HG03025 (cell line): Measurements from ENCODE around the gene WDR6.

Experiments used
- ATAC-seq: cut with Tn5 transposase; IDR thresholded peaks from one replicate; pipeline ENCODE4 v1.9.1; 2021; ENCODE audit warnings: mild to moderate bottlenecking, moderate library complexity; ENCODE audit not compliant: unreplicated experiment, low FRiP score

The WDR6 gene

DNA sequence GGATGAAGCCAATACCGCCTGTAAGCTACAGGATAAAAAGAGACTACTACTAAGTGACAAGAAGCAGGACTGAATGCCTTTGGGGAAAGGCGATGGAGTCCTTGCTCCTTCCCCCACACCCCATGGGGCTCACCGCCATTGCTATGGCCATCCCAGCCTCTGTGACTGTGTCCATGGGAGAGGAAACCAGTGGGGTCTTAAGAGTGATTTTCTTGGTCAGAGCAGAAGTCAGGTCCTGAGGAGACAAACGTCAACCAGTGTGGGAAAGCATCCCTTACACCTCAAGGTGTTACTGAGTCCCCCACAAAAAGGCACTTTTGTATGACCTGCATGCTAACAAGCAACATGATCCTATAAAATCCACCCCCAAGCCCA, 21.1 kb downstream of the WDR6 start:
- no peak for ATAC-seq

DNA sequence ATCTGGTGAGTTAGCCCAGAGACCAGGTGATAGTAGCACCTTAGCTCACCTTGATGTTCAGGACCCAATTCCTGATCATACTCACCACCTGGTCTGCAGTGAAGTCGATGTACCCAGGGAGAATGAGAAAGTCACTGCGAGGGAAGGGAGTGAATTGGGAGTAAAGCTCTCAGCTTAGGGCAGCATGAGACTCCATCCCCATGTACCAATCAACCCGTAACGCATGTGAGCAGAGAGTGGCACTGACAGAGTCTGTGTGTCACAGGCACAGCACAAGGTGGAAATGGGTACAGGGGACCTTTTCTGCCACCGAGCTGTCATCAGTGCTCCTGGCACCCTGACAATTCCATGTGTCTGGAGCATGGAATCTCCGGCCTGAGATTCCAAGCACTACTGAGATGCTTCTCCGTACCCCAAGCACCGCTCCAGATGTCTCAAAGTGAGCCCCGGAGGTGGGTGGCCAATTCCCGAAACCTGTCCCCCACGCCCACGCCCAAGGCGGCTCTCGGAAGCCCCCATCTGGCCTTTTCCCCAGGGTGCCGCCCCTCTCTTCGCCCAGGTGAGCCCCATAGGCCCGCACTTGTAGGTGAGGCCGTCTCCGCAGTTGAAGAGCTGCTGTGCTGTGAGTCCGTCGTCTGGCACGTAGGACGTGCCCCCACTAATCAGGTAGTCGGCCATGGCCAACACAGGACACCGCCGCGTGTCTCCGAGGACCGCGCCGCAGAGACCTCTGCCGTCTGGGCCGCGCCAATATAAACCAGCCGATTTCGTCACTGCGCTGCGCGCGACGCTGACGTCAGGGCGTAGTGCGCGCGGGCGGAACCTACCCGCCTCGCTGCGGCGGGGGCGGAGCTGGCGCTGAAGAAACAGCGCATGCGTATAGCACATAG, 21.7 kb downstream of the WDR6 start, which contains the start of gene IMPDH2:
TSS of gene IMPDH2 (minus strand) at position 726 of the 890 bp plus-strand sequence. CDS start at position 678, 48 bp downstream.
- ATAC-seq: peak; percentile 79

DNA sequence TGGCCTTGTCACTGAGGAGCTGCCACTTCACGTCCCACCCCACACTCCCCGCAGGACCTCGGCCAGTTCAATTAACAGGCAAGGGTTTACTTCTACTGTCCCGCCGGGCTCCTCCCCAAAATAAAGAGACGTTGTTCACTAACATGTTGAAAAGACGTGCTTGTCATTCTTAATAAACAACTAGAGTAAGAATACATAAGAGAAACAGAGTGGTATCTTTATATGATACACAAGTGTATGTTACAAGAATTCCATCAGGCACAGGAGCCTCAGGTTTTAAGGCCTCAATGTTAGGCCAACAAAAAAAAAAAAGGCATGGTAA, 22.3 kb downstream of the WDR6 start:
- ATAC-seq: no peak

DNA sequence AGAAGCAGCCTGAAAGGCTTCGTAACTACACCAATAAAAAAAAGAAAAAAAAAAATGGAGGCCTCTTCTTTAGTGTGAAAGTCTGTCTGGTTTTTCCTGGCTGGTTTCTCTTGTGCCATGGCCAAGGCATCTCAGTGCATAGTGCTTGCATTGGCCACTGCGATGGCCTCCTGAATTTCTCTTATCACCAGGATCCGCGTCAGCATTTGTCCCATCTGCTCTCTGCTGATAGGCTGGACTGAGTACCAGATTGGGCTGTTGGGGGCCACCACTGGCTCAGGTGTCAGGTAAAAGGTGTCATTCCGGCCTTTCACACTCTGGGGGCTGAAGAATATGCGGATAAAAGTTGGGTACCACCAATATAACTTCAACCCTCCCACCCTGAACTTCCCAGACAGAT, 23.1 kb downstream of the WDR6 start:
- no peak for ATAC-seq

DNA sequence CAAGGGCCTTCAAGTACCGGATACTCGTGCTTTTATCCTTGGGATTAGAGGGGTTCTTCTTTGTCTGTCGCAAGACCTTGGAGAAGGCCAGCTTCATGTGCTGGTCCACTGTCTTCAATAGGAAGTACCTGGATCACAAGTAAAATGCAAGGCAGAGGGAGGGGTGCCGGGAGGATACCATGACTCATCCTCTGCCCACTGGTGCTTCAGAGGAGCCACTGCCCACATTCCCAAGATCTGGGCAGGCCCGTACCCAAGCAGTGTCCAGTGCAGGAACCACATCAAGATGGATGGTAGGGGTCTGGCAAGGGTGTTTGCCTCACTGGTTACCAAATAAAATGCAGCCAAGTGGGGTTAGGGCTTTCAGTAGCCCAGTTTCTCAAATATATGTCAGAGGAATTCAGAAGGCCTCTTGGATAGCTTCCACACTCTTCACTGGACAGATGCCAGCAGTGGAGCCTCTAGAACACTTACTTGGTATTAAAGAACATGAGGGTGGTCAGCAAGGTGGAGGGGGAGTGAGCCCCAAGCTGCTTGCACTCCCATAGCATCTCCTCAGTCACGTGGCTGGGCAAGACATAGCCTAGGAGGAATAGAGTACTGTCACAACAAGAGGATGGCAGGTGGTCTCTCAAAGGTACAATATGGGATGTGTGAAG, 25.6 kb downstream of the WDR6 start:
- no peak for ATAC-seq

DNA sequence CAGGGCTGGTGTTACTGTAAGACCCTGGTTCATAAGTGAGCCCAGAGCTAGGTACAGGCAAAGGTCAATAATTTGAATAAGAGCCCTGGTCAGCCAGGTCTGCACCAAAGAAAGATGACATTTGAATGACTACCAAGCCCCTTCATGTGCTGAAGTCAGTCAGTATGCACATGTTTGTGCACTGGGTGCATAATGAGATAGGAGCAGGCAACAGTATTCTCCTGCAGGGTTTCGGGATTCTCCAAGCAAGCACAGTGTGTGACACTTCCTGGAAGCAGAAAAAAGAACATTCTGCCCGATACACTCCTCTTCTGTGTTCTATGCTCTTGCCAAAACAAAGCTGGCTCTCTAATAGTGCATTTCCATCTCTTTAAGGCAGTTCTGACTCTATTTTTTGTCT, 27.5 kb downstream of the WDR6 start:
- ATAC-seq: no peak

DNA sequence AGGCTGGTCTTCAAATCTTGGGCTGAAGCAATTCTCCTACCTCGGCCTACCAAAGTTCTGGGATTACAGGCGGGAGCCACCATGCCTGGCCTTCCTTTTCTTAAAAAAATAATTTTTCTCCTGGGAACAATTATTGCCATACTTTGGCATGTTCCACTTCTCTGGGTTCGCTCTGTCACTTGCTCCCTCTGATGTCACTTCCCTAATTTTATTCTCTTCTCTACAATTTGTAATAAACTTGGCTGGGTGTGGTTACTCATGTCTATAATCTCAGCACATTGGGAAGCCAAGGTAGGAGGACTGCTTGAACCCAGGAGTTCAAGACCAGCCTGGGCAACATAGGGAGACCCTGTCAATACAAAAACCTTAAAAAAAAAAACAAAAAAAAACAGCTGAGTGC, 28.1 kb downstream of the WDR6 start:
- no peak for ATAC-seq

DNA sequence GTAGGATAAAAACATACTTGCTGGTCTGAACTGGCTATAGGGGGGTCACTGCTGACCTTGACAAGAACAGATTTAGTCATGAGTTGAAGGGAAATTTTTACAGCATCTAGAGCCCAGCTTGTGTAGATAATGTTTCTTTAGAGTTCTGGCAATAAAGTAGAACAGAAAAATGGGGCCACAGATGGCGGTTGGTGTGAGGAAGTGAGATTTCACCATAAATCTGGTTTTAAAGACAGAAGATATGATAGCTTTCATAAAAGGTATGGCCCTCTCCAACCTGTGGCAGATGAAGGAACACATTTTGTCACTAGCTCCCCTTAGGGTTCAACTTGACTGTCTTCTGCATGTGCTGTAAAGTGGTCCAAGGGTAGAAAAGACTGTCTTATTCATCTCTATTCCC, 46.4 kb downstream of the WDR6 start:
- ATAC-seq: no peak

DNA sequence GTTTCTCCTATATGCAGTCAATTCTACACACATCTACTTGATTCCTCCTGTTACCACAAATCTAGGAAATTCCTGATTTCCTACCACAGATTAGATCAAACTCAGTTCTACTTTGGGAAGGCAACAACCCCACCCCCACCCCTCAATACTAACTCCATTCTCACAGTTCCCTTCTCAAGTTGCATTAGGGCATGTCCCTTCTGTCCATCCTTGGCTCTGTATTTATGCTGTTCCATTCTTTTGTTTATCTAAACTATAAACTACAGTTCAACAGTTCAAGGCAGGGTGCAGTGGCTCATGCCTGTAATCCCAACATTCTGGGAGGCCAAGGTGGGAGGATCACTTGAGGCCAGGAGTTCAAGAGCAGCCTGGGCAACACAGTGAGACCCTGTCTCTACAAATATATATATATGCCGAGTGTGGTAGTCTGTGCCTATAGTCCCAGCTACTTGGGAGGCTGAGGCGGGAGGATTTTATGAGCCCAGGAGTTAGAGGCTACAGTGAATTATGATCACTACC, 47.2 kb downstream of the WDR6 start:
- ATAC-seq: no peak

DNA sequence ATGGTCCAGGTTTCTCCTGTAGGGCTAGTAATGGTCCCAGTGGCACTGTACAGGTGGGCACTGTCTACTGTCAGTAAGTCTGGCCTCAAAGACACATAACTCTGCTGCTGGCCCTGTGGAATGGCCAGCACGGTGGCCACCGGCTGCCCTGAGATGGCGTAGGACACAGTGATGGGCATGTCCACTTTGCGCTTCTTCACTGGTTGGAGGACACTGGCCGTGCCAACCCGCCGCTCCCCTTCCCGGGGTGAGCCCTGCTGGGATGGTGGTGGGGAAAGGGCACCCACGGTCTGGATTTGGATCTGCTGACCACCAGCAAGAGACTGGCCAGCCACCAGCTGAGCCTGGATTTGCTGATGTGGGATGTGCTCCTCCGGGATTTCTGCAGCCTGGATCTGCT, 50.1 kb downstream of the WDR6 start:
- ATAC-seq: no peak

DNA sequence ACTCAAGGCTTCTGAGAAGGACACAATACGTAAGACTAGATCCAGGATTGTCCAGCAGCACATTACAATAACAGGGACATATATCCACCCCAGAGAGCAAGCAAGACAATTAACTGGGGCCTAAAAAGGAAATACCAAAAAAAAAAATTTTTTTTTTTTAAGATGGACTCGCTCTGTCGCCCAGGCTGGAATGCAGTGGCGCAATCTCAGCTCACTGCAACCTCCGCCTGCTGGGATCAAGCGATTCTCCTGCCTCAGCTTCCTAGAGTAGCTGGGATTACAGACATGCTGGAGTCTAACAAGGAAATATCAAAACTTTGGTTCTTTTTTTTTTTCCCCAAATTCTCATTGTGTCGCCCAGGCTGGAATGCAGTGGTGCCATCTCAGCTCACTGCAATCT, 50.8 kb downstream of the WDR6 start:
- ATAC-seq: no peak
